HepG2 (cell line): ENCODE results near the gene BCAS1. TPM values are rescaled to one million over a fixed set of nuclear protein-coding genes. Genes with fewer than 3 reads are reported as not detected.

Experiments used
- ATAC-seq: fragments of 200-7000 bp; cut with Tn5 transposase; 3 replicates; pipeline ENCODE4 v1.9.1; 2020; ENCODE audit warnings: mild to moderate bottlenecking, moderate library complexity
- BruUV-seq: library from RNA; stranded (reverse); fragments of 400-500 nt; replicated peaks from 2 replicates; lab custom pipeline; 2021; lab: Mats Ljungman, UMichigan
- CTCF ChIA-PET: fragments of 300-600 bp; formaldehyde crosslinking; extraction: SDS; loops from one replicate; lab custom pipeline; 2021; ENCODE audit warnings: low total read pairs, inconsistent platforms, low intra/inter-chr PET ratio; lab: Yijun Ruan, JAX
- POLR2A ChIA-PET: fragments of 350-600 bp; sonication (Branson Sonifier 250); formaldehyde crosslinking; loops from one replicate; lab custom pipeline; 2020; ENCODE audit warnings: antibody characterized with exemption, inconsistent platforms; lab: Yijun Ruan, JAX
- DNase-seq: peaks from one replicate; pipeline ENCODE4 v3.0.0-alpha.2; 2015; ENCODE audit warnings: low spot score
- FAIRE-seq: peaks from 3 replicates; lab custom pipeline; 2011; peaks lifted over from hg19 to GRCh38; lab: Jason Lieb, UNC
- H2AFZ ChIP-seq: one replicate; pipeline ENCODE4 v1.6.1; 2011; ENCODE audit warnings: low read length, inconsistent platforms
- H3K27ac ChIP-seq: fragments of 300-600 bp; 3 replicates; pipeline ENCODE4 v1.8.0; 2011; ENCODE audit warnings: mixed run types, mild to moderate bottlenecking, mixed read lengths, low read length, inconsistent platforms; ENCODE audit not compliant: insufficient read depth; ENCODE audit errors: extremely low read length
- H3K27me3 ChIP-seq, 2 experiments: fragments of 200-600 bp in 1 of 2; 2 replicates in 1 of 2; 3 replicates in 1 of 2; pipeline versions ENCODE4 v1.6.0 to v1.8.0; 2011; ENCODE audit warnings: low read length in 2 of 2, mild to moderate bottlenecking in 2 of 2, moderate library complexity in 2 of 2, inconsistent platforms in 1 of 2; ENCODE audit not compliant: insufficient read depth in 2 of 2, control insufficient read depth in 1 of 2
- H3K36me3 ChIP-seq, 2 experiments: fragments of 200-600 bp in 1 of 2; replicated peaks in 1 of 2; 2 replicates in 1 of 2; 3 replicates in 1 of 2; pipeline versions ENCODE4 v1.5.1 to v1.8.0; 2011; ENCODE audit warnings: low read length in 2 of 2, inconsistent platforms in 1 of 2; ENCODE audit not compliant: insufficient read depth in 2 of 2, control insufficient read depth in 1 of 2
- H3K4me1 ChIP-seq: 2 replicates; pipeline ENCODE4 v1.5.1; 2012; ENCODE audit warnings: low read length, inconsistent platforms; ENCODE audit not compliant: insufficient read depth
- H3K4me2 ChIP-seq: 2 replicates; pipeline ENCODE4 v1.6.0; 2011; ENCODE audit warnings: low read depth, low read length, inconsistent platforms
- H3K4me3 ChIP-seq, 3 experiments: fragments of 200-600 bp in 1 of 3; sonication (generic), shearing (Covaris generic) in 1 of 3; replicated peaks in 1 of 3; 2 replicates each; pipeline ENCODE4 v1.5.1; 2011 to 2016; ENCODE audit warnings: low read length in 3 of 3, inconsistent platforms in 2 of 3, low read depth in 2 of 3, mild to moderate bottlenecking in 2 of 3, control low read depth in 1 of 3, mixed read lengths in 1 of 3; ENCODE audit not compliant: insufficient read depth in 1 of 3
- H3K79me2 ChIP-seq: one replicate; pipeline ENCODE4 v1.6.1; 2011; ENCODE audit warnings: low read length, inconsistent platforms; ENCODE audit not compliant: insufficient read depth
- H3K9ac ChIP-seq: 2 replicates; pipeline ENCODE4 v1.6.0; 2011; ENCODE audit warnings: mild to moderate bottlenecking, low read depth, low read length, inconsistent platforms; ENCODE audit not compliant: insufficient read depth
- H3K9me3 ChIP-seq: 2 replicates; pipeline ENCODE4 v1.5.1; 2012; ENCODE audit warnings: mild to moderate bottlenecking, low read length
- H4K20me1 ChIP-seq: 2 replicates; pipeline ENCODE4 v1.6.0; 2011; ENCODE audit warnings: inconsistent platforms, mild to moderate bottlenecking, low read length, moderate library complexity; ENCODE audit not compliant: insufficient read depth
- E2F1 ChIP-seq: sonication (generic); formaldehyde crosslinking; IDR thresholded peaks from 2 replicates; pipeline ENCODE4 v1.5.0; 2020; ENCODE audit warnings: missing genetic modification reagents
- ESRRA ChIP-seq: sonication (generic); formaldehyde crosslinking; IDR thresholded peaks from 2 replicates; pipeline ENCODE4 v1.5.1; 2020; ENCODE audit warnings: mild to moderate bottlenecking, low read depth, missing genetic modification reagents
- FOXA3 ChIP-seq: IDR thresholded peaks from 2 replicates; pipeline ENCODE4 v1.6.1; 2016; ENCODE audit warnings: missing genetic modification reagents, missing compliant biosample characterization
- IKZF5 ChIP-seq: IDR thresholded peaks from 2 replicates; pipeline ENCODE4 v1.6.1; 2018; ENCODE audit warnings: missing genetic modification reagents, mild to moderate bottlenecking, missing compliant biosample characterization
- ISL2 ChIP-seq: sonication (generic); formaldehyde crosslinking; IDR thresholded peaks from 2 replicates; pipeline ENCODE4 v1.5.0; 2020; ENCODE audit warnings: missing genetic modification reagents
- KAT7 ChIP-seq: IDR thresholded peaks from 2 replicates; pipeline ENCODE4 v1.6.1; 2018; ENCODE audit warnings: borderline replicate concordance, missing compliant biosample characterization
- KLF9 ChIP-seq: IDR thresholded peaks from 2 replicates; pipeline ENCODE4 v1.6.1; 2016; ENCODE audit warnings: low read depth
- POGZ ChIP-seq: sonication (generic); formaldehyde crosslinking; IDR thresholded peaks from 2 replicates; pipeline ENCODE4 v1.4.0; 2020; ENCODE audit warnings: mild to moderate bottlenecking, missing genetic modification reagents
- RNF219 ChIP-seq: sonication (generic); formaldehyde crosslinking; IDR thresholded peaks from 2 replicates; pipeline ENCODE4 v1.5.0; 2020; ENCODE audit warnings: mild to moderate bottlenecking, missing genetic modification reagents
- SOX5 ChIP-seq: IDR thresholded peaks from 2 replicates; pipeline ENCODE4 v1.6.1; 2016; ENCODE audit warnings: borderline replicate concordance
- ZBTB10 ChIP-seq: sonication (generic); formaldehyde crosslinking; IDR thresholded peaks from 2 replicates; pipeline ENCODE4 v1.4.0; 2020; ENCODE audit warnings: missing genetic modification reagents, borderline replicate concordance
- ZNF232 ChIP-seq: sonication (generic); formaldehyde crosslinking; IDR thresholded peaks from 2 replicates; pipeline ENCODE4 v1.4.0; 2020; ENCODE audit warnings: missing genetic modification reagents, borderline replicate concordance
- ZNF274 ChIP-seq: sonication (generic); formaldehyde crosslinking; IDR thresholded peaks from 2 replicates; pipeline ENCODE4 v1.5.1; 2020; ENCODE audit warnings: mild to moderate bottlenecking, missing genetic modification reagents
- ZNF430 ChIP-seq: sonication (generic); formaldehyde crosslinking; IDR thresholded peaks from 2 replicates; pipeline ENCODE4 v1.9.0; 2021; ENCODE audit warnings: mild to moderate bottlenecking, missing genetic modification reagents
- ZNF547 ChIP-seq: sonication (generic); formaldehyde crosslinking; IDR thresholded peaks from 2 replicates; pipeline ENCODE4 v1.5.1; 2020; ENCODE audit warnings: mild to moderate bottlenecking, missing genetic modification reagents
- WGBS: methylation state at CpG from one replicate; pipeline ENCODE4 v1.1.6; 2017; ENCODE audit warnings: low lambda C conversion rate; 5-methylcytosine and 5-hydroxymethylcytosine counted together
- in situ Hi-C: cut with HindIII; loops from 2 replicates; pipeline ENCODE4 v1.10.0; 2017; ENCODE audit warnings: low pct_unique_long_range_greater_than_20kb; ENCODE audit not compliant: extremely low pct_ligation_motif_present
- intact Hi-C: fragments of 100-400 bp; cut with micrococcal nuclease; formaldehyde crosslinking; loops from one replicate; pipeline ENCODE4 v1.10.0; 2022; ENCODE audit not compliant: unreplicated experiment
- polyA plus RNA-seq, 8 experiments: library from polyadenylated mRNA; depleted of rRNA in 3 of 8; stranded (reverse) in 7 of 8; unstranded in 1 of 8; fragments of >200 nt; fragmentation: Illumina TruSeq in 4 of 8; extraction: Trizol in 4 of 8; gene quantifications; 2 replicates each; pipeline versions ENCODE4 v1.2.1 to v1.2.3, GENCODE V29; 2011 to 2016; ENCODE audit warnings: low read depth in 4 of 8, missing spikeins in 1 of 8, mixed read lengths in 1 of 8; ENCODE audit not compliant: insufficient read depth in 1 of 8
- total RNA-seq, 5 experiments: library from RNA; depleted of rRNA; stranded (reverse); fragments of >200 nt; fragmentation: Illumina TruSeq; extraction: Trizol; gene quantifications; 2 replicates each; pipeline ENCODE4 v1.2.3, GENCODE V29; 2016; ENCODE audit warnings: low read depth in 1 of 5

BCAS1 gene
- total and polyA plus RNA-seq, 2 of the 13 experiments (the other 11 are each of a cell fraction or from before 2014, with no cell fraction given): 0.55 to 0.91 TPM

GRCh38 chr20:53925651-53926401, 144.6 kb downstream of the BCAS1 start:
- DNase-seq: no peak
- peak overlapping the region in 2 of 3 experiments; percentile 3 to 31; a peak in 1 of 6 replicates for H3K4me3 ChIP-seq
- H3K9ac ChIP-seq: peak overlapping the region; percentile 25
- no TSS peak for BruUV-seq
- intact Hi-C loops: no loop called here
- peak; percentile 18 for ATAC-seq
- H3K4me1 ChIP-seq: peaks cover 67% of the 10 kb centered on the region
- H3K36me3 ChIP-seq: no peaks in the 10 kb centered on the region
- CTCF ChIA-PET: no interaction called here
- no peak overlapping the region for H2AFZ ChIP-seq
- no peaks in the 10 kb centered on the region for H3K79me2 ChIP-seq
- in situ Hi-C loops: no loop called here
- 78% methylated on average over 12 of the region's 12 CpGs for WGBS
- H3K27ac ChIP-seq: peak overlapping the region; percentile 24
- H3K27me3 ChIP-seq: peaks cover 2 to 5% of the 10 kb centered on the region in 2 experiments; a peak in 2 of 5 replicates
- FAIRE-seq: no peak
- H3K4me2 ChIP-seq: peak overlapping the region; percentile 51
- POLR2A ChIA-PET: interaction anchor here (0.9 to 1.8 kb wide), 5 partner anchors 10 to 347 kb away, joined by 3 to 4 read pairs (median 3); no protein-coding TSS in a partner anchor
- no peaks in the 10 kb centered on the region for H4K20me1 ChIP-seq
- no peak for TF ChIP-seq KAT7 (CRISPR knock-in tag)
- TF ChIP-seq ZBTB10 (CRISPR knock-in tag): 0 out of 2 replicates have a peak, but pooled peaks have one; percentile 57
- TF ChIP-seq E2F1: no peak
- no peak for TF ChIP-seq ISL2
- no peak for TF ChIP-seq FOXA3 (CRISPR knock-in tag)
- TF ChIP-seq POGZ (CRISPR knock-in tag): 0 out of 2 replicates have a peak, but pooled peaks have one; percentile 8
- TF ChIP-seq ZNF547 (CRISPR knock-in tag): 0 out of 2 replicates have a peak, but pooled peaks have one; percentile 19
- no peak for TF ChIP-seq ZNF274
- no peak for TF ChIP-seq ZNF430
- TF ChIP-seq IKZF5 (CRISPR knock-in tag): 0 out of 2 replicates have a peak, but pooled peaks have one; percentile 3
- no peak for TF ChIP-seq ESRRA (CRISPR knock-in tag)
- TF ChIP-seq RNF219: 0 out of 2 replicates have a peak, but pooled peaks have one; percentile 25
- TF ChIP-seq KLF9 (CRISPR knock-in tag): 0 out of 2 replicates have a peak, but pooled peaks have one; percentile 3
- no peak for TF ChIP-seq SOX5 (CRISPR knock-in tag)
- TF ChIP-seq ZNF232 (CRISPR knock-in tag): 0 out of 2 replicates have a peak, but pooled peaks have one; percentile 29
- no peaks in the 10 kb centered on the region for H3K9me3 ChIP-seq
